ENCODE data around the gene HDAC8.

DNA sequence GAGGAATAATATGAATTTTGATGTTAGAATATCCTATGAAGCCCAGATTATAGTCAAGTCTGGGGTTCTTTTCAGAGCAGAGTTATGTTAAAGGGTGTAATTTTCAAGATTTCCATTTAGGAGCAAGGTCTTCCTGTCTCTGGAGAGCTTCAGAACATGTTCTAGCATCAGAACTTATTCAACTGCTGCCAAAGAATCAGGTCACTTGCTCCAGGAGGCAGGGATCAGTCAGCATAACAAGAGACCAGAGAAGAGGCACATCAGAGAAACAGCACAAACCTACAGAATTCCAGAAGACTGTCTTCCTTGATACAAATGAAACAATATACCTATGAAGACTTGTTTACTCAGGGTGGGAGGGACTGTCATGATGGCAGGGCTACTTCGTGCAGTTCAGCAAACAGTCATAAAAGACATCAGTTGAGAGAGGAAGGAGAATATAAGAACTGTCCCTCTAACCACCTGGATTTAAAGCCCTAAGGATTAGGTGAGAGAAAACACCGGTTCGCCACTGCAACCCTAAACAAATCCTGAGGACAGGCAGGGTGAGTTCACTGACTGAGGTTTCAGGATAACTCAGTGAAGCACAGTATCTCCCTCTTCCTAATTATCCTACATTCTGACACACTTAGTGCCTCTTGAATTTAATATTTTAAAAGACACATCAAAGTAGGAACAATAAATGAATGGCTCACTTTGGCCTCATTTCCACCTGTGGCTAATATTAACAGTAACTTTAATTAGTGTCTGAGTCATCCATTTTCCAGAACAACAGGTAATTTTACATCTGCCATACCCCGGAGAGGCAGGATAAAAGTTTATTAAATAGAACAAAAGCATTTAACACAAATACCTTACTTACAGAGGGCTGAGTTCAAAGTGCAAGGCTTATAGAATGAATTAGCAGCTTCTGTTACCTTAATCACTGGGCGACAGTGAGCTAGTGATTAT lies 93.0 kb downstream of the HDAC8 start:
- TF ChIP-seq, protein P1, sequence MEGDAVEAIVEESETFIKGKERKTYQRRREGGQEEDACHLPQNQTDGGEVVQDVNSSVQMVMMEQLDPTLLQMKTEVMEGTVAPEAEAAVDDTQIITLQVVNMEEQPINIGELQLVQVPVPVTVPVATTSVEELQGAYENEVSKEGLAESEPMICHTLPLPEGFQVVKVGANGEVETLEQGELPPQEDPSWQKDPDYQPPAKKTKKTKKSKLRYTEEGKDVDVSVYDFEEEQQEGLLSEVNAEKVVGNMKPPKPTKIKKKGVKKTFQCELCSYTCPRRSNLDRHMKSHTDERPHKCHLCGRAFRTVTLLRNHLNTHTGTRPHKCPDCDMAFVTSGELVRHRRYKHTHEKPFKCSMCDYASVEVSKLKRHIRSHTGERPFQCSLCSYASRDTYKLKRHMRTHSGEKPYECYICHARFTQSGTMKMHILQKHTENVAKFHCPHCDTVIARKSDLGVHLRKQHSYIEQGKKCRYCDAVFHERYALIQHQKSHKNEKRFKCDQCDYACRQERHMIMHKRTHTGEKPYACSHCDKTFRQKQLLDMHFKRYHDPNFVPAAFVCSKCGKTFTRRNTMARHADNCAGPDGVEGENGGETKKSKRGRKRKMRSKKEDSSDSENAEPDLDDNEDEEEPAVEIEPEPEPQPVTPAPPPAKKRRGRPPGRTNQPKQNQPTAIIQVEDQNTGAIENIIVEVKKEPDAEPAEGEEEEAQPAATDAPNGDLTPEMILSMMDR (conservative IDR thresholded peaks at IDR 0.05) = no peak
- TF ChIP-seq ZFX (IDR thresholded peaks at IDR 0.05) = no peak

Data from C4-2B (cell line).